Retinal pigment epithelial cell (primary cell): ENCODE measurements around the gene C1orf174.

Experiments used
- DNase-seq: peaks from one replicate; pipeline ENCODE4 v3.0.0-alpha.2; 2010; ENCODE audit warnings: low read depth
- H3K4me3 ChIP-seq: 2 replicates; pipeline ENCODE4 v1.5.1; 2011; ENCODE audit warnings: mild to moderate bottlenecking, low read length, control low read depth, moderate library complexity
- CTCF ChIP-seq: conservative IDR thresholded peaks from 2 replicates; pipeline ENCODE4 v1.5.1; 2011; ENCODE audit warnings: low read depth, low read length, control low read depth, inconsistent platforms

The C1orf174 gene

GRCh38 chr1:3900150-3900968, at the start of gene C1orf174:
Gene C1orf174, minus strand, starts transcription at chr1:3900272. Its CDS starts 86 bp downstream, at chr1:3900186.
- H3K4me3 ChIP-seq = peak within 1 kb of the TSS; percentile 85

DNA sequence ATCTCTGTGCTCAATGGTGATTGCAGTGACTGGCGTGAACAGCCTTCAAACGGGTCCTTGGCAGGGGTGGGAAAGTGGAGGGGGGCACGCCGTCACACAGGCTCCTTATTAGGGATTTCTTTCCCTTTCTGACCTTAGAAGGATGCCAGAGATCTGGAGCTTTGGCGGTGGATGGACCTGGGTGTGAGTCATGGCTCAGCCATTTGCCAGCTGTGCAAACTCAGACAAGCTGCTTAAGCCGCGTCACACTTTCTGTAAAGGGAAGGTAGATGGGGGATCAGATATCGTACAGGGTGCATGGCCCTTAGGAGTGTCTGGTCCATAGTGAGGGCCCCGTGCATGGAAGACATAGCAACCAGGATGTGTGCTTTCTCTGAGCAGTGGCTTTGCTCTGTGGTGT, 48.3 kb upstream of the C1orf174 start:
- TF ChIP-seq CTCF = no peak
- H3K4me3 ChIP-seq = no peak overlapping the region
- DNase-seq = no peak

More at GRCh38 chr1:3900150-3900968, at the start of gene C1orf174:
- no peak for TF ChIP-seq CTCF
- DNase-seq = peak; percentile 96

GRCh38 chr1:3945916-3946840, 46.1 kb upstream of the C1orf174 start:
- no peak overlapping the region for H3K4me3 ChIP-seq
- no peak for TF ChIP-seq CTCF
- no peak for DNase-seq

DNA sequence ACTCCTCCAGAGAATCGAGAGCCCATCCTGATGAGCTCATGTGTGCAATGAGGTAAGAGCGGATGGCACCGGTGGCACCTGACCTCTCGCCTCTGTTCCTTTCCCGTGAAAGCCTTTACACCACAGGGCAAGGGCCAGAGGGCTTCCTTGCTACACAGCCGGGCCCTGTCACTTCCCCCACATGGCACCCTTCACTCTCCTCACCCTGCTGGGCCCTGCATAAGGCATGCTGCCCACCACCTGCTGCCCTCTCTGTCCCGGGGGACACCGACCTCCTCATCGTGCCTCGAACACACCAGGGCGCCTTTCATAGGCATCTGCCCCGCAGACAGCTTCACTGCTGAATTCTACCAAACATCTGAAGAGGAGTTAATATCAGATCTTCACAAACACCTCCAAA, 45.1 kb upstream of the C1orf174 start:
- TF ChIP-seq CTCF = no peak
- DNase-seq = no peak
- no peak overlapping the region for H3K4me3 ChIP-seq

DNA sequence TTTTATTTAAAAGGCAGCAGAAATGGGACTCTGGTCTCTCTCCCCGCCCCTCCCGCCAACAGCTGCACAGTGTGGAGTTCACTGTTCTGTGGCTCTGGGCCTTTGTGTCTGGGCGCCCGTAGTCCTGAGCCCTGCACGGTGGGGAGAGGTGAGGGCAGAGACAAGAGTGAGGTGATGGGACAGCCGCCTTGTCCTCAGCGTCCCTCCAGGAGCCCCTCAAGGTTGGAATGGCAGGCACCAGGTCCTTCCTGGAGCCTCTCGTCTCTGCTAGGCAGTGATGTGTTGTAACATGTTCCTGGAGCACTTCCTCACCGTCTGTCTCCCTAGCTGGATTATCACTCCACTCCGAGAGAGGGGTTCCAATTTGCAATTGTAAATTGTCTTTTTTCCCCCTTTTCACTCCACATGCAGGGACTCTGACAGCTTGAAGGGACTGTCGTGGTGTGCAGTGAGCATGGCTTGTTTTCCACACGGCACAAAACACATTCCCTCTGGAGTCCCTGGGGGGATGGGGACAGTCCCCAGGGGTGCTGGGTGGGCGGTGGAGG, 44.6 kb upstream of the C1orf174 start:
- H3K4me3 ChIP-seq = no peak overlapping the region
- DNase-seq = no peak
- no peak for TF ChIP-seq CTCF

DNA sequence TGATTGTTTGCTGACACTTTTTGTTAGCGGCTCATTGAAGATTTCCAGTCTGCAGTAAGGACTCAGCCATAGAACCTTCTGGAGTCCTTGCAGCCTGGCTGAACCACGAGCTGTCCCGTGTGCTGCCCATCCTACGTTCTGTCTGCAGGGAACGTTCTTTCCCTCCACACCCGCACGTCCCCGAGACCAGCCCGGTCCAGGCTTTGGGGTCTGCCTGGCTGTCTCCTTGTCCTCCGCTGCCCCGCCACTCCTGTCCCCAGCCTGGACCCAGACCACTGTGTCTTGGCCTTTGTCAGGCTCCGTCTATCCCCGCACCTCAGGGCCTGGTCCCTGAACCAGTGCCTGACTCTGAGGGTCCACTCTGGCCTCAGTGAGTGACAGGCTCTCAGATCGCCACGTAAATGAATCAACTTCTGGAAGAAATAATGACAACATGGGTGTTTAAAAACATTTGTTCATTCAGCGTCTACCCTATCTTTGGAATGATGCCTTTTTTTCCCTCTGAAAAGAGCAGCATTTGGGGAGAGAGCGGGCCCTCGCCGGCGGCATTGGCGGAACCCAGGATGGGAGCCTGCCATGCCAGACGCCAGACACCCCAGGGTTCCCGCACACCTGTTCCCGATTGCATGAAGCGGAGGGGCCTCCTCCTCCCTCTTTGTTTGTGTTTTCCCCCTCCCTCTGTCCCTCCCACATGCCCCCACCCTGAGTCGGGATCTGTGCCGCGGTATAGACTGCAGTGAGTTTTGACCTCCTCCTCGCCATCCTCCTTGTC, 43.9 kb upstream of the C1orf174 start:
- no peak for TF ChIP-seq CTCF
- DNase-seq = no peak
- no peak overlapping the region for H3K4me3 ChIP-seq
